Lower leg skin (tissue), 4 donors: ENCODE results near the gene METTL6. TPM values are rescaled to one million over a fixed set of nuclear protein-coding genes. Genes with fewer than 3 reads are reported as not detected.
"Not testable (repeated sequence)": the region's sequence is repeated elsewhere in the genome, so short reads cannot be mapped to it uniquely, and the experiment has no call there.

Experiments used
- DNase-seq, 2 donors: peaks; one replicate each; pipeline ENCODE4 v3.0.0-alpha.2; 2019; ENCODE audit warnings: low spot score in 2 of 2
- H3K4me3 ChIP-seq: fragments of 200-600 bp; sonication (generic); 2 replicates; pipeline ENCODE4 v1.5.1; 2017; ENCODE audit warnings: mild to moderate bottlenecking, low read depth; ENCODE audit not compliant: poor library complexity, severe bottlenecking
- POLR2A ChIP-seq, 2 donors: fragments of 450-650 bp; IDR thresholded peaks; one replicate each; pipeline ENCODE4 v1.6.1; 2016 to 2017; ENCODE audit warnings: antibody characterized with exemption in 2 of 2, mild to moderate bottlenecking in 1 of 2, moderate library complexity in 1 of 2
- WGBS, 2 donors: methylation state at CpG; one replicate each; pipeline ENCODE4 v1.1.5; 2018; 5-methylcytosine and 5-hydroxymethylcytosine counted together
- intact Hi-C: fragments of 100-400 bp; cut with DNase I; formaldehyde crosslinking; loops from one replicate; pipeline ENCODE4 v1.15.0; 2023; ENCODE audit warnings: low total_unique reads
- total RNA-seq, 4 donors: library from RNA; depleted of rRNA; stranded (reverse); fragments of >200 nt; gene quantifications; one replicate each; pipeline ENCODE4 v1.1.0, GENCODE V29; 2016
- TF ChIP-seq, protein P1 (sequence below), 3 donors: fragments of 450-650 bp; IDR thresholded peaks; one replicate each; pipeline ENCODE4 v1.5.1; 2016; ENCODE audit warnings: antibody characterized with exemption in 3 of 3, mild to moderate bottlenecking in 3 of 3, moderate library complexity in 2 of 3

Gene METTL6
- total RNA-seq, 4 donors from 2014 or later = 4.9 to 15.2 (median 7.9) TPM

DNA sequence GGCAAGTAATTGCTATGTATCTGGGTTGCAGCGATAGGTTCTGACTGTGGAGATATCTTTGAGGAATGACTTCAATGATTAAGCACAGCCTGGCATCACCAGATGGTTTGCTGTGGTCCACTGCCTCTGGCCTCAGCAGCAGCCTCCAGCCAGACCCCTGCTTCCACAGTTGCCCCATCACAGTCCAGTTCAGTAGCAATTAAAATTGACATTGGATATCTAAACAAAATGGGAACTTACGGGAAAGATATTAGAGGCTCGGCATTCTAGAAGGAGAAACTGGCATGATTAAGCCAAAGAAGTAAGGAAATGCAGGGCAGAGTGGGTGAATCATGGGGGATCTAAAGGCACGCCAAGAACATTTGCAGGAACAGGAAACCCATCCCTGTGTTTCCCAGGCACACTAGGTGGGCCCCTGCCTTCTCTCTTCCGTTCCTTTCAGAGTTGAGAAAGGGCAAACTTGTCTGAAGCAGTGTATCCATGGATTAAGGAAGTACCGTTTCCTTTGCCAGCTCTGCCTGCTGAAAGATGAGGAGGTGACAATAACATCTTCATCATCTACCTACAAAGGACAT is 58.7 kb downstream of the METTL6 start:
- WGBS, 2 donors = 75 to 83% methylated on average over 6 of the region's 6 CpGs
- TF ChIP-seq, protein P1, sequence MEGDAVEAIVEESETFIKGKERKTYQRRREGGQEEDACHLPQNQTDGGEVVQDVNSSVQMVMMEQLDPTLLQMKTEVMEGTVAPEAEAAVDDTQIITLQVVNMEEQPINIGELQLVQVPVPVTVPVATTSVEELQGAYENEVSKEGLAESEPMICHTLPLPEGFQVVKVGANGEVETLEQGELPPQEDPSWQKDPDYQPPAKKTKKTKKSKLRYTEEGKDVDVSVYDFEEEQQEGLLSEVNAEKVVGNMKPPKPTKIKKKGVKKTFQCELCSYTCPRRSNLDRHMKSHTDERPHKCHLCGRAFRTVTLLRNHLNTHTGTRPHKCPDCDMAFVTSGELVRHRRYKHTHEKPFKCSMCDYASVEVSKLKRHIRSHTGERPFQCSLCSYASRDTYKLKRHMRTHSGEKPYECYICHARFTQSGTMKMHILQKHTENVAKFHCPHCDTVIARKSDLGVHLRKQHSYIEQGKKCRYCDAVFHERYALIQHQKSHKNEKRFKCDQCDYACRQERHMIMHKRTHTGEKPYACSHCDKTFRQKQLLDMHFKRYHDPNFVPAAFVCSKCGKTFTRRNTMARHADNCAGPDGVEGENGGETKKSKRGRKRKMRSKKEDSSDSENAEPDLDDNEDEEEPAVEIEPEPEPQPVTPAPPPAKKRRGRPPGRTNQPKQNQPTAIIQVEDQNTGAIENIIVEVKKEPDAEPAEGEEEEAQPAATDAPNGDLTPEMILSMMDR (IDR thresholded peaks at IDR 0.05) = no peak
- TF ChIP-seq POLR2A (IDR thresholded peaks at IDR 0.05) = no peak
- DNase-seq = peak in 1 of 2 donors; percentile 69
- H3K4me3 ChIP-seq = no peak overlapping the region
- intact Hi-C loops = no loop called here

DNA sequence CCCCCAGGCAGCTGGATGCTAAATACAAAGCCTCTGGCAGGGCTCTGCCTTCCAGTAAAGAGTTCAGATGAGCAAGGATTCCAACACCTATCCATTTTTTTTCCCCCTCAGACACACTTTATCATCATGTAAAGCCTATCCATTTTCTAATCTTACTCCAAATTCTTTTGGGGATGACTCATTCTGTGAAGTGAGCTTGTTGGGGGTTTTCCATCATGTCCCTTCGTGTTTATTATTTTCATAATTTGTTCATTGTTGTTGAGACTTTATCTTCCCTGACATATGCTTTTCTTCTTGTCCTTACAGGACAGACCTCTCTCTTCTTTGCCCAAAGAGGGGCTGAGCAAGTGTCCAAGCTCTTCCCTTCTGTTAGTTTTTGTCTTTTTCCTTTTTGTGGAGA is 60.3 kb downstream of the METTL6 start:
- no peak for DNase-seq
- no peak overlapping the region for H3K4me3 ChIP-seq
- intact Hi-C loops = no loop called here
- 12 to 16% methylated on average over 1 of the region's 1 CpG for WGBS, 2 donors
- no peak for TF ChIP-seq POLR2A (IDR thresholded peaks at IDR 0.05)
- TF ChIP-seq, protein P1 (IDR thresholded peaks at IDR 0.05) = no peak

DNA sequence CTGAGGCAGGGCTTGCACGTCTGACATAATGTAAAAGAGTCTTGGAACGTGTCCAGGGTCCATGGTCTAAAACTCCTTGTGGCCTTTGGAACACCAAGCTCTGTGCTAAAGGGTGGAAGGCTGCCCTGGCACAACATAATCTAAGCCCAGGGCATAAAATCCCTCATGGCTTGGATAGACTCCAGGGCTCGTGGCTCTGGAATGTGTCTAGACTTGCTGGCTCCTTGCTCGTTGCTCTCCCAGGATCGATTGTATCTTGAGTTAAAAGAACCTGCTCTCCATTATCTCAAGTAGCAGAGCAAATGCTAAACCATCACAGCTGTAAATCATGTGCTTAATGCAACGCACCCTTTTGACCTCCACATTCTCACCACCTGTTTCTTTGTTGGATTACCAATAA is 63.3 kb downstream of the METTL6 start:
- WGBS, 2 donors = 21 to 30% methylated on average over 6 of the region's 6 CpGs
- intact Hi-C loops = not testable (repeated sequence)

DNA sequence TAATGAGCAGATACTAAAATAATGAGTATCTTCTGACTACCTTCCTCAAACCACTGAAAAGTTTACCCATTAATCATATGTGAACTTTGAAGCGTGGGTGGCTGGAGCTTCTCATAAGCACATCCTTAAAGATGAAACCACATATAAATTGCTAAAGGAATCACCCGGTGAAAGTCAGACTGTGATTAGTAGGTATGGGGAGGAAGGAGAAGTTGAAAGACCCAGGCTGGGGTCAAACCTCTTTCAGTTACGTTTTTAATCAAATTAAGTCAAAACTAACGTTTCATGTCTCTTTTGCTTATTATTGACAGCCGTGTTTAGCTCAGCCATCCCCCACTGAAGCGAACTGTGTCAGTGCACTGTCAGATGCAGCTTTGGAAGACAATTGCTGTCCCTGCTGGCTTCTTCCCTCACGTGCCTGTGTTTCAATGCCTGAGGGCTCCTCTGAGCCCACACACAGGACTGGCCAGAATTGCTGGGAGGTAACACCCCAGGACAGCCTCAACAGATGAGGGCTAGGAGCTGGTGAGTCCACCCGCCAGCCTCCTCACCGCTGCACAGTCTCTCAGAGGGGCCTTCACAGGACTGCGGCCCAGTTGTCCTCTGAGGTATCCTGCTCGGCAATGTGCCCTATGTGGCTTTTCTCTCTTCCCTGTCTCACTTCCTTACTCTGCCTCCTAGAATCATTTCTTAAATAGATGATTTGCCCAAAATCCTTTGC is 65.7 kb downstream of the METTL6 start:
- intact Hi-C loops = no loop called here

More for the DNA sequence above, 63.3 kb downstream of the METTL6 start:
- H3K4me3 ChIP-seq = not testable (repeated sequence)
- peak in 1 of 2 donors; percentile 25 for DNase-seq

DNA sequence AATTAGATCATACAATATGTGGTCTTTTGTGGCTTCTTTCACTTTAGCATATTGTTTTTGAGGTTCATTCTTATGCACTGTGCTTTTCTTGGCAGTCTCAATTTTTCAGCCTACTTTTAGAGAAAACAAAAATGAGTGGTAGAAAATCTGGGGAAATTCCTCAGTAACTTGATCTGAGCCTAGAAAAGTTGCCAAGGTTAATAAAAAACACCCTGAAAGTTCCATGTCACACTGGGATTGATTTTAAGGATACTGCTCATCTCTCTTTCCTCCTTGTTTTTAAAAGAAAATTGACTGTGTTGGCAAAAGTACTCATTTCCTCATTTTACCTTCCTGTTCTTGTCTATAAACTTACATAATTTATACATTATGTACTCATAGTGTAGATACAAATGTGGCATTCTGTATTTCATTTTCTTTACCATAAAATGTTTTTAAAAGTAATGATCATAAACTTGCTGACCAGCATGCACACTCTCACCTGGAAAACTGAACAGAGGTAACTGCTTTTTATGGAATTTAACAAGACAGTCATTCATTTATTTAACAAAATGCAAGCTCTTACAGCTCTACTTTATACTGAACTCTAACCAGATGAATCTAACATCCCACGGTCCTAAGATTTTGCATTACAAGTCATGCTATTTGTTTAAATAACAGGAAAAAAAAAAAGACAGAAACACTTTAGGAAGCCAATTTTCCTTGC is 66.4 kb downstream of the METTL6 start:
- 59 to 62% methylated on average over 1 of the region's 1 CpG for WGBS, 2 donors
- TF ChIP-seq, protein P1 (IDR thresholded peaks at IDR 0.05) = no peak
- TF ChIP-seq POLR2A (IDR thresholded peaks at IDR 0.05) = no peak
- H3K4me3 ChIP-seq = no peak overlapping the region
- DNase-seq = no peak
- intact Hi-C loops = no loop called here

More for the DNA sequence above, 65.7 kb downstream of the METTL6 start:
- peak in 1 of 2 donors; percentile 87 for DNase-seq
- TF ChIP-seq, protein P1 (IDR thresholded peaks at IDR 0.05) = no peak
- no peak for TF ChIP-seq POLR2A (IDR thresholded peaks at IDR 0.05)
- WGBS, 2 donors = 47 to 52% methylated on average over 11 of the region's 11 CpGs
- no peak overlapping the region for H3K4me3 ChIP-seq

Other genes with a start within 250 kb of the METTL6 start
- 10 to 100 TPM; 44.0 to 80.5 (median 49.1) TPM for gene CAPN7, start 221.3 kb downstream of the METTL6 start, total RNA-seq
- 10 to 100 TPM; 10.7 to 30.3 (median 18.5) TPM for gene SH3BP5, start 95.0 kb downstream of the METTL6 start, total RNA-seq
- 10 to 100 TPM; 18.3 to 35.5 (median 28.2) TPM for gene EAF1, start 54 bp upstream of the METTL6 start, total RNA-seq
- 1 to 10 TPM in 3 of 4 donors, under 1 TPM in 1; 0.10 to 3.3 (median 1.8) TPM for gene COLQ, start 94.2 kb upstream of the METTL6 start, total RNA-seq
- 10 to 100 TPM; 13.6 to 20.4 (median 18.2) TPM for gene HACL1, start 174.0 kb upstream of the METTL6 start, total RNA-seq
- gene BTD, start 174.2 kb upstream of the METTL6 start, total RNA-seq = 10 to 100 TPM; 18.1 to 24.6 (median 21.4) TPM